K562 (cell line): Measurements from ENCODE around the gene GSX2. TPM values are rescaled to one million over a fixed set of nuclear protein-coding genes. Genes with fewer than 3 reads are reported as not detected.

Source experiments
- E2F6 ChIP-seq, 2 experiments: IDR thresholded peaks; 2 replicates each; pipeline ENCODE4 v1.6.1; 2011; ENCODE audit warnings: borderline replicate concordance in 1 of 2, control low read depth in 1 of 2, low read depth in 1 of 2, low read length in 1 of 2, mild to moderate bottlenecking in 1 of 2, mixed read lengths in 1 of 2, moderate library complexity in 1 of 2; ENCODE audit not compliant: insufficient read depth in 1 of 2, insufficient read length in 1 of 2, poor library complexity in 1 of 2, severe bottlenecking in 1 of 2; ENCODE audit errors: extremely low read depth in 1 of 2
- ESRRA ChIP-seq: fragments of 450-650 bp; IDR thresholded peaks from 2 replicates; pipeline ENCODE4 v1.6.1; 2014; ENCODE audit warnings: low read depth, mild to moderate bottlenecking, moderate library complexity, borderline replicate concordance
- MTA1 ChIP-seq: fragments of 450-650 bp; IDR thresholded peaks from 2 replicates; pipeline ENCODE4 v1.6.1; 2017; ENCODE audit warnings: borderline replicate concordance
- MXI1 ChIP-seq: IDR thresholded peaks from 2 replicates; pipeline ENCODE4 v1.6.1; 2011; ENCODE audit warnings: low read depth, mild to moderate bottlenecking, improper control_type of control experiment, low read length
- NFYB ChIP-seq: IDR thresholded peaks from 2 replicates; pipeline ENCODE4 v1.6.1; 2011; ENCODE audit warnings: mild to moderate bottlenecking, moderate library complexity; ENCODE audit not compliant: insufficient read length; ENCODE audit errors: extremely low read depth
- RB1 ChIP-seq: fragments of 450-650 bp; IDR thresholded peaks from 2 replicates; pipeline ENCODE4 v1.6.1; 2017; ENCODE audit warnings: low read depth, mild to moderate bottlenecking
- RBFOX2 ChIP-seq: fragments of 200-400 bp; formaldehyde crosslinking; IDR thresholded peaks from 2 replicates; pipeline ENCODE4 v1.6.1; 2017; ENCODE audit warnings: low read depth, mild to moderate bottlenecking, low read length, moderate library complexity
- SAP30 ChIP-seq: fragments of 200-600 bp; sonication (generic); IDR thresholded peaks from 2 replicates; pipeline ENCODE4 v1.6.1; 2012; ENCODE audit warnings: borderline replicate concordance, low read depth, mild to moderate bottlenecking, moderate library complexity, low read length, control low read depth, inconsistent platforms; ENCODE audit not compliant: insufficient read depth, poor library complexity, severe bottlenecking
- SPI1 ChIP-seq: IDR thresholded peaks from 2 replicates; pipeline ENCODE4 v1.6.1; 2011; ENCODE audit warnings: low read depth, low read length, control low read depth, borderline replicate concordance
- STAG1 ChIP-seq: sonication (generic); formaldehyde crosslinking; IDR thresholded peaks from 2 replicates; pipeline ENCODE4 v1.5.0; 2020; ENCODE audit warnings: missing genetic modification reagents, borderline replicate concordance
- ZBTB12 ChIP-seq: fragments of 250-450 bp; sonication (Bioruptor Pico); IDR thresholded peaks from 2 replicates; pipeline ENCODE4 v1.4.0; 2020
- ZNF175 ChIP-seq: fragments of 200-800 bp; sonication (Bioruptor generic); IDR thresholded peaks from 2 replicates; pipeline ENCODE4 v1.6.1; 2016; ENCODE audit warnings: low read depth, mild to moderate bottlenecking, missing genetic modification characterization, missing compliant biosample characterization
- ZNF324 ChIP-seq: fragments of 250-450 bp; sonication (Bioruptor Pico); IDR thresholded peaks from 2 replicates; pipeline ENCODE4 v1.4.0; 2020; ENCODE audit warnings: mild to moderate bottlenecking
- ZNF512 ChIP-seq: IDR thresholded peaks from 2 replicates; pipeline ENCODE4 v1.6.1; 2016; ENCODE audit warnings: missing genetic modification characterization, missing compliant biosample characterization
- ZNF583 ChIP-seq: fragments of 250-450 bp; sonication (Bioruptor Pico); IDR thresholded peaks from 2 replicates; pipeline ENCODE4 v1.4.0; 2020
- ZNF584 ChIP-seq: fragments of 200-800 bp; sonication (Bioruptor generic); IDR thresholded peaks from 2 replicates; pipeline ENCODE4 v1.6.1; 2016; ENCODE audit warnings: low read depth, mild to moderate bottlenecking, missing genetic modification characterization, missing compliant biosample characterization
- ZNF592 ChIP-seq: fragments of 450-650 bp; IDR thresholded peaks from 2 replicates; pipeline ENCODE4 v1.6.1; 2017; ENCODE audit warnings: antibody characterized with exemption, mild to moderate bottlenecking
- ZNF696 ChIP-seq: fragments of 250-450 bp; sonication (Bioruptor Pico); conservative IDR thresholded peaks from 2 replicates; pipeline ENCODE4 v1.4.0; 2020; ENCODE audit warnings: mild to moderate bottlenecking, moderate library complexity
- polyA plus RNA-seq, 8 experiments: library from polyadenylated mRNA; depleted of rRNA in 4 of 8; stranded (reverse) in 5 of 8; unstranded in 3 of 8; fragments of >200 nt; fragmentation: Nextera tagmentation in 2 of 8; fragmentation: Illumina TruSeq in 1 of 8; extraction: Ambion mirVana in 2 of 8; extraction: Trizol in 1 of 8; gene quantifications; 2 replicates each; pipeline versions ENCODE4 v1.2.1 to v1.2.3, GENCODE V29; 2011 to 2014; ENCODE audit warnings: inconsistent platforms in 1 of 8, missing spikeins in 1 of 8
- total RNA-seq, 7 experiments: library from RNA; depleted of rRNA in 6 of 7; stranded (reverse); fragments of >200 nt in 6 of 7; fragmentation: Illumina TruSeq in 2 of 7; extraction: Trizol in 2 of 7; gene quantifications; 2 replicates each; pipeline versions ENCODE4 v1.2.1 to v1.2.3, GENCODE V29; 2011 to 2021; ENCODE audit warnings: low replicate concordance in 1 of 7

GSX2 gene
- total and polyA plus RNA-seq, 9 of the 15 experiments (the other 6 are each of a cell fraction or from before 2014, with no cell fraction given) = not detected

- no peak for TF ChIP-seq MXI1
- no peak for TF ChIP-seq ZNF584
- TF ChIP-seq ZNF583 = peak; percentile 77; the same call in 1 of the 2 replicates
- peak; percentile 63 for TF ChIP-seq SAP30
- TF ChIP-seq ZNF696 (CRISPR knock-in tag) = no peak
- peak; percentile 36; the same call in 1 of the 2 replicates for TF ChIP-seq SPI1
- TF ChIP-seq RB1 = no peak; the same call in none of the 2 replicates
- TF ChIP-seq ZBTB12 (CRISPR knock-in tag) = no peak
- no peak for TF ChIP-seq ZNF512
- peak; percentile 79 for TF ChIP-seq ZNF175 (CRISPR knock-in tag)
- TF ChIP-seq ZNF324 (CRISPR knock-in tag) = no peak
- peak; percentile 50; the same call in 1 of the 2 replicates for TF ChIP-seq ESRRA
- peak; percentile 59 for TF ChIP-seq ZNF592
- TF ChIP-seq STAG1 (CRISPR knock-in tag) = no peak
- peak; percentile 92 for TF ChIP-seq RBFOX2
- TF ChIP-seq MTA1 = no peak
- peak; percentile 48 to 85 for TF ChIP-seq E2F6 (IDR thresholded peaks at IDR 0.05; ENCODE audit: borderline replicate concordance in 1 of 2, extremely low read depth in 1 of 2, insufficient read depth in 1 of 2, insufficient read length in 1 of 2, low read depth in 1 of 2, low read length in 1 of 2, poor library complexity in 1 of 2, severe bottlenecking in 1 of 2)
- no peak for TF ChIP-seq NFYB
Observed at GRCh38 chr4:54064317-54065111, 35.4 kb upstream of the GSX2 start, which contains the start of gene CHIC2 (continued).
